Measurements from ENCODE around the gene SYVN1. TPM values are rescaled to one million over a fixed set of nuclear protein-coding genes. Genes with fewer than 3 reads are reported as not detected.

SYVN1 gene
- total RNA-seq, 1 experiment from 2014 or later = 34.8 TPM

DNA sequence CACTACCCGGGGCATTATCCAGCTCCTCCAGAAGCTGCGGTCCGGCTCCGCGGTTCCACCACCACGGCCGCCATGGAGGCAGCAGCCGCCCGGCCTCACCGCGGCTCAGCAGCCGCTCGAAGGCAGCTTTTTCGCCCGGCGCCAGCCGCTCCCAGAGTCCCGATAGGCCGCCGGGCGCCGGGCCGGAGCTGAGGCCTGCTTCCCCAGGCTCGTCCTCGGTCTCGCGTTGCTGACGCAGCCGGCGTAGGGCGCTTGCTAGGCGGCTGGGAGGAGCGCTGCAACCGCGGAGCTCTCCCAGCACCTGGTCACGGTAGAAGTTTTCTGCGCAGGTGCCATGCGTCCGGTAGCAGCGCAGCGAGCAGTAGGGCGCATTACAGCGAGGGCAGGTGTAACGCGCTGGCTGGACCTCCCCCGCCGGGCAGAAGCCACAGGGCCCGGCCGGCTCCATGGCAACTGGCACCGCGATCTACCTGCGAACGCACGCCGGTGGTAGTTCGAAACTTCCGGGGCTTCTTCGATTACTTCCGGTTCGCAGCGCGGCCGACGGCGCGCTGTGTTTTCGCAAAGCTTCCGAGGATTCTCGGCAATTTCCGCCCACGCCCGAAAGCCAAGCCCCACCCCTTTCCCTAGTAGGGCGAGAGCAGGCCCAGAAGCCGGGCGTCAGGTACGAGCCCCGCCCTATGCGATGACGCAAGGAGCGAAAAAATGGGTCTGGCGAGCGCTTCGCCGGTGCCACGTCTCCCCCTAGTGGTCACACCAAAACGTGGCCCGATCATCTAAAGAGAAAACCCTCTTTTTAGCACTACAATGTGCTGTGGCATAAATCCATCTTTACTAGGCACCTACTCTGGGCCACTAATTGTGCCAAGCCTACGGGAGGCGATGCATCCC lies 16.9 kb downstream of the SYVN1 start, which contains the start of gene ZNHIT2 (continued):
- TF ChIP-seq, protein P1, sequence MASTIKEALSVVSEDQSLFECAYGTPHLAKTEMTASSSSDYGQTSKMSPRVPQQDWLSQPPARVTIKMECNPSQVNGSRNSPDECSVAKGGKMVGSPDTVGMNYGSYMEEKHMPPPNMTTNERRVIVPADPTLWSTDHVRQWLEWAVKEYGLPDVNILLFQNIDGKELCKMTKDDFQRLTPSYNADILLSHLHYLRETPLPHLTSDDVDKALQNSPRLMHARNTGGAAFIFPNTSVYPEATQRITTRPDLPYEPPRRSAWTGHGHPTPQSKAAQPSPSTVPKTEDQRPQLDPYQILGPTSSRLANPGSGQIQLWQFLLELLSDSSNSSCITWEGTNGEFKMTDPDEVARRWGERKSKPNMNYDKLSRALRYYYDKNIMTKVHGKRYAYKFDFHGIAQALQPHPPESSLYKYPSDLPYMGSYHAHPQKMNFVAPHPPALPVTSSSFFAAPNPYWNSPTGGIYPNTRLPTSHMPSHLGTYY (CRISPR knock-in tag; IDR thresholded peaks at IDR 0.05) = peak; percentile 53; the same call in 1 of the 2 replicates
- TF ChIP-seq ETV6 (CRISPR knock-in tag; IDR thresholded peaks at IDR 0.05) = peak; percentile 81
- TF ChIP-seq FOXK1 (CRISPR knock-in tag; IDR thresholded peaks at IDR 0.05) = peak; percentile 94
- TF ChIP-seq, protein P2, sequence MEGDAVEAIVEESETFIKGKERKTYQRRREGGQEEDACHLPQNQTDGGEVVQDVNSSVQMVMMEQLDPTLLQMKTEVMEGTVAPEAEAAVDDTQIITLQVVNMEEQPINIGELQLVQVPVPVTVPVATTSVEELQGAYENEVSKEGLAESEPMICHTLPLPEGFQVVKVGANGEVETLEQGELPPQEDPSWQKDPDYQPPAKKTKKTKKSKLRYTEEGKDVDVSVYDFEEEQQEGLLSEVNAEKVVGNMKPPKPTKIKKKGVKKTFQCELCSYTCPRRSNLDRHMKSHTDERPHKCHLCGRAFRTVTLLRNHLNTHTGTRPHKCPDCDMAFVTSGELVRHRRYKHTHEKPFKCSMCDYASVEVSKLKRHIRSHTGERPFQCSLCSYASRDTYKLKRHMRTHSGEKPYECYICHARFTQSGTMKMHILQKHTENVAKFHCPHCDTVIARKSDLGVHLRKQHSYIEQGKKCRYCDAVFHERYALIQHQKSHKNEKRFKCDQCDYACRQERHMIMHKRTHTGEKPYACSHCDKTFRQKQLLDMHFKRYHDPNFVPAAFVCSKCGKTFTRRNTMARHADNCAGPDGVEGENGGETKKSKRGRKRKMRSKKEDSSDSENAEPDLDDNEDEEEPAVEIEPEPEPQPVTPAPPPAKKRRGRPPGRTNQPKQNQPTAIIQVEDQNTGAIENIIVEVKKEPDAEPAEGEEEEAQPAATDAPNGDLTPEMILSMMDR (IDR thresholded peaks at IDR 0.05) = peak; percentile 91
- peak; percentile 85; the same call in 1 of the 2 replicates for TF ChIP-seq JUN (CRISPR knock-in tag; IDR thresholded peaks at IDR 0.05)
- no peak for TF ChIP-seq TCF7 (CRISPR knock-in tag; IDR thresholded peaks at IDR 0.05; ENCODE audit: low read depth)
- no peak for TF ChIP-seq ZNF219 (CRISPR knock-in tag; IDR thresholded peaks at IDR 0.05; ENCODE audit: borderline replicate concordance)
- TF ChIP-seq, protein P3, sequence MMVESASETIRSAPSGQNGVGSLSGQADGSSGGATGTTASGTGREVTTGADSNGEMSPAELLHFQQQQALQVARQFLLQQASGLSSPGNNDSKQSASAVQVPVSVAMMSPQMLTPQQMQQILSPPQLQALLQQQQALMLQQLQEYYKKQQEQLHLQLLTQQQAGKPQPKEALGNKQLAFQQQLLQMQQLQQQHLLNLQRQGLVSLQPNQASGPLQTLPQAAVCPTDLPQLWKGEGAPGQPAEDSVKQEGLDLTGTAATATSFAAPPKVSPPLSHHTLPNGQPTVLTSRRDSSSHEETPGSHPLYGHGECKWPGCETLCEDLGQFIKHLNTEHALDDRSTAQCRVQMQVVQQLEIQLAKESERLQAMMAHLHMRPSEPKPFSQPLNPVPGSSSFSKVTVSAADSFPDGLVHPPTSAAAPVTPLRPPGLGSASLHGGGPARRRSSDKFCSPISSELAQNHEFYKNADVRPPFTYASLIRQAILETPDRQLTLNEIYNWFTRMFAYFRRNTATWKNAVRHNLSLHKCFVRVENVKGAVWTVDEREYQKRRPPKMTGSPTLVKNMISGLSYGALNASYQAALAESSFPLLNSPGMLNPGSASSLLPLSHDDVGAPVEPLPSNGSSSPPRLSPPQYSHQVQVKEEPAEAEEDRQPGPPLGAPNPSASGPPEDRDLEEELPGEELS (CRISPR knock-in tag; IDR thresholded peaks at IDR 0.05) = peak; percentile 91
- no peak; the same call in 1 of the 2 replicates for TF ChIP-seq KAT7 (CRISPR knock-in tag; IDR thresholded peaks at IDR 0.05; ENCODE audit: borderline replicate concordance)
- TF ChIP-seq, protein P4, sequence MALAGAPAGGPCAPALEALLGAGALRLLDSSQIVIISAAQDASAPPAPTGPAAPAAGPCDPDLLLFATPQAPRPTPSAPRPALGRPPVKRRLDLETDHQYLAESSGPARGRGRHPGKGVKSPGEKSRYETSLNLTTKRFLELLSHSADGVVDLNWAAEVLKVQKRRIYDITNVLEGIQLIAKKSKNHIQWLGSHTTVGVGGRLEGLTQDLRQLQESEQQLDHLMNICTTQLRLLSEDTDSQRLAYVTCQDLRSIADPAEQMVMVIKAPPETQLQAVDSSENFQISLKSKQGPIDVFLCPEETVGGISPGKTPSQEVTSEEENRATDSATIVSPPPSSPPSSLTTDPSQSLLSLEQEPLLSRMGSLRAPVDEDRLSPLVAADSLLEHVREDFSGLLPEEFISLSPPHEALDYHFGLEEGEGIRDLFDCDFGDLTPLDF (CRISPR knock-in tag; IDR thresholded peaks at IDR 0.05) = no peak
- TF ChIP-seq, protein P5, sequence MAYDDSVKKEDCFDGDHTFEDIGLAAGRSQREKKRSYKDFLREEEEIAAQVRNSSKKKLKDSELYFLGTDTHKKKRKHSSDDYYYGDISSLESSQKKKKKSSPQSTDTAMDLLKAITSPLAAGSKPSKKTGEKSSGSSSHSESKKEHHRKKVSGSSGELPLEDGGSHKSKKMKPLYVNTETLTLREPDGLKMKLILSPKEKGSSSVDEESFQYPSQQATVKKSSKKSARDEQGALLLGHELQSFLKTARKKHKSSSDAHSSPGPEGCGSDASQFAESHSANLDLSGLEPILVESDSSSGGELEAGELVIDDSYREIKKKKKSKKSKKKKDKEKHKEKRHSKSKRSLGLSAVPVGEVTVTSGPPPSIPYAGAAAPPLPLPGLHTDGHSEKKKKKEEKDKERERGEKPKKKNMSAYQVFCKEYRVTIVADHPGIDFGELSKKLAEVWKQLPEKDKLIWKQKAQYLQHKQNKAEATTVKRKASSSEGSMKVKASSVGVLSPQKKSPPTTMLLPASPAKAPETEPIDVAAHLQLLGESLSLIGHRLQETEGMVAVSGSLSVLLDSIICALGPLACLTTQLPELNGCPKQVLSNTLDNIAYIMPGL (CRISPR knock-in tag; IDR thresholded peaks at IDR 0.05) = peak; percentile 89; the same call in 1 of the 2 replicates
- TF ChIP-seq ZBTB21 (CRISPR knock-in tag; IDR thresholded peaks at IDR 0.05; ENCODE audit: borderline replicate concordance) = no peak
- TF ChIP-seq ZNF138 (CRISPR knock-in tag; conservative IDR thresholded peaks at IDR 0.05) = no peak
- 0 out of 2 replicates have a peak, but pooled peaks have one; percentile 9 for TF ChIP-seq ESRRA (CRISPR knock-in tag; IDR thresholded peaks at IDR 0.05; ENCODE audit: borderline replicate concordance)
- TF ChIP-seq, protein P6, sequence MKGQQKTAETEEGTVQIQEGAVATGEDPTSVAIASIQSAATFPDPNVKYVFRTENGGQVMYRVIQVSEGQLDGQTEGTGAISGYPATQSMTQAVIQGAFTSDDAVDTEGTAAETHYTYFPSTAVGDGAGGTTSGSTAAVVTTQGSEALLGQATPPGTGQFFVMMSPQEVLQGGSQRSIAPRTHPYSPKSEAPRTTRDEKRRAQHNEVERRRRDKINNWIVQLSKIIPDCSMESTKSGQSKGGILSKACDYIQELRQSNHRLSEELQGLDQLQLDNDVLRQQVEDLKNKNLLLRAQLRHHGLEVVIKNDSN (CRISPR knock-in tag; IDR thresholded peaks at IDR 0.05) = peak; percentile 61; the same call in 1 of the 2 replicates
- no peak for TF ChIP-seq ZNF396 (CRISPR knock-in tag; IDR thresholded peaks at IDR 0.05; ENCODE audit: borderline replicate concordance)
- TF ChIP-seq ELF4 (CRISPR knock-in tag; IDR thresholded peaks at IDR 0.05; ENCODE audit: low read depth) = no peak; the same call in 1 of the 2 replicates
- TF ChIP-seq GRHL2 (CRISPR knock-in tag; IDR thresholded peaks at IDR 0.05; ENCODE audit: insufficient replicate concordance, severe bottlenecking) = no peak
- TF ChIP-seq NR2C2 (CRISPR knock-in tag; IDR thresholded peaks at IDR 0.05) = peak; percentile 97
- TF ChIP-seq, protein P7, sequence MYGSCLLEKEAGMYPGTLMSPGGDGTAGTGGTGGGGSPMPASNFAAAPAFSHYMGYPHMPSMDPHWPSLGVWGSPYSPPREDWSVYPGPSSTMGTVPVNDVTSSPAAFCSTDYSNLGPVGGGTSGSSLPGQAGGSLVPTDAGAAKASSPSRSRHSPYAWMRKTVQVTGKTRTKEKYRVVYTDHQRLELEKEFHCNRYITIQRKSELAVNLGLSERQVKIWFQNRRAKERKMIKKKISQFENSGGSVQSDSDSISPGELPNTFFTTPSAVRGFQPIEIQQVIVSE (CRISPR knock-in tag; IDR thresholded peaks at IDR 0.05; ENCODE audit: borderline replicate concordance) = no peak; the same call in 1 of the 2 replicates
- TF ChIP-seq NFE2L1 (CRISPR knock-in tag; IDR thresholded peaks at IDR 0.05) = no peak
- TF ChIP-seq SP1 (CRISPR knock-in tag; conservative IDR thresholded peaks at IDR 0.05) = peak; percentile 85
- TF ChIP-seq, protein P8, sequence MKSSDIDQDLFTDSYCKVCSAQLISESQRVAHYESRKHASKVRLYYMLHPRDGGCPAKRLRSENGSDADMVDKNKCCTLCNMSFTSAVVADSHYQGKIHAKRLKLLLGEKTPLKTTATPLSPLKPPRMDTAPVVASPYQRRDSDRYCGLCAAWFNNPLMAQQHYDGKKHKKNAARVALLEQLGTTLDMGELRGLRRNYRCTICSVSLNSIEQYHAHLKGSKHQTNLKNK (CRISPR knock-in tag; IDR thresholded peaks at IDR 0.05) = 0 out of 2 replicates have a peak, but pooled peaks have one; percentile 9
- no peak for TF ChIP-seq GTF2I (CRISPR knock-in tag; conservative IDR thresholded peaks at IDR 0.05)
- TF ChIP-seq ZNF671 (CRISPR knock-in tag; IDR thresholded peaks at IDR 0.05) = peak; percentile 76; the same call in 1 of the 2 replicates
- TF ChIP-seq, protein P9, sequence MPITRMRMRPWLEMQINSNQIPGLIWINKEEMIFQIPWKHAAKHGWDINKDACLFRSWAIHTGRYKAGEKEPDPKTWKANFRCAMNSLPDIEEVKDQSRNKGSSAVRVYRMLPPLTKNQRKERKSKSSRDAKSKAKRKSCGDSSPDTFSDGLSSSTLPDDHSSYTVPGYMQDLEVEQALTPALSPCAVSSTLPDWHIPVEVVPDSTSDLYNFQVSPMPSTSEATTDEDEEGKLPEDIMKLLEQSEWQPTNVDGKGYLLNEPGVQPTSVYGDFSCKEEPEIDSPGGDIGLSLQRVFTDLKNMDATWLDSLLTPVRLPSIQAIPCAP (CRISPR knock-in tag; IDR thresholded peaks at IDR 0.05) = peak; percentile 72
- TF ChIP-seq MYBL2 (CRISPR knock-in tag; IDR thresholded peaks at IDR 0.05) = no peak
